GM12878 (cell line): ENCODE data around the gene TSKU. TPM values are rescaled to one million over a fixed set of nuclear protein-coding genes. Genes with fewer than 3 reads are reported as not detected.

Source experiments
- ATAC-seq: fragments of 200-7000 bp; cut with Tn5 transposase; 3 replicates; pipeline ENCODE4 v1.9.1; 2020; ENCODE audit warnings: mild to moderate bottlenecking, moderate library complexity
- Bru-seq: library from RNA; stranded (reverse); fragments of 400-500 nt; gene quantifications from one replicate; lab custom pipeline; 2021; lab: Mats Ljungman, UMichigan
- BruChase-seq, 2 experiments: library from RNA; stranded (reverse); fragments of 400-500 nt; gene quantifications; one replicate each; lab custom pipeline; 2021; lab: Mats Ljungman, UMichigan
- BruUV-seq: library from RNA; stranded (reverse); fragments of 400-500 nt; replicated peaks from 2 replicates; lab custom pipeline; 2021; lab: Mats Ljungman, UMichigan
- CTCF ChIA-PET: fragments of 300-600 bp; sonication (Branson Sonifier 250); formaldehyde crosslinking; extraction: SDS; loops from one replicate; lab custom pipeline; 2021; ENCODE audit warnings: inconsistent platforms; lab: Yijun Ruan, JAX
- POLR2A ChIA-PET: fragments of 350-600 bp; formaldehyde crosslinking; extraction: SDS; loops from one replicate; lab custom pipeline; 2021; ENCODE audit warnings: inconsistent platforms; lab: Charles Lee
- RAD21 ChIA-PET: fragments of 300-600 bp; sonication (Branson Sonifier 250); formaldehyde crosslinking; loops from one replicate; lab custom pipeline; 2023; ENCODE audit warnings: antibody characterized with exemption; ENCODE audit not compliant: unreplicated experiment; lab: Charles Lee
- SMC1A ChIA-PET: fragments of 300-600 bp; sonication (Branson Sonifier 250); formaldehyde crosslinking; loops from one replicate; lab custom pipeline; 2023; ENCODE audit not compliant: unreplicated experiment, uncharacterized antibody; lab: Charles Lee
- DNase-seq: peaks from one replicate; pipeline ENCODE4 v3.0.0-alpha.2; 2011; ENCODE audit warnings: low read depth, low spot score
- FAIRE-seq: peaks from 3 replicates; lab custom pipeline; 2011; peaks lifted over from hg19 to GRCh38; lab: Jason Lieb, UNC
- H2AFZ ChIP-seq: 2 replicates; pipeline ENCODE4 v1.6.0; 2011; ENCODE audit warnings: low read depth, low read length, control low read depth; ENCODE audit not compliant: control insufficient read depth
- H3K27ac ChIP-seq: 2 replicates; pipeline ENCODE4 v1.5.1; 2011; ENCODE audit warnings: control low read depth; ENCODE audit not compliant: control insufficient read depth, insufficient read depth
- H3K27me3 ChIP-seq, 2 experiments: replicated peaks in 1 of 2; 2 replicates each; pipeline versions ENCODE4 v1.6.0 to v1.6.1; 2011; ENCODE audit warnings: low read length in 1 of 2; ENCODE audit not compliant: control insufficient read depth in 2 of 2, insufficient read depth in 2 of 2
- H3K36me3 ChIP-seq, 2 experiments: 2 replicates each; pipeline ENCODE4 v1.5.1; 2011; ENCODE audit warnings: low read length in 1 of 2; ENCODE audit not compliant: control insufficient read depth in 2 of 2, insufficient read depth in 2 of 2
- H3K4me1 ChIP-seq: 2 replicates; pipeline ENCODE4 v1.6.1; 2011; ENCODE audit warnings: mild to moderate bottlenecking, low read length, moderate library complexity, mixed read lengths; ENCODE audit not compliant: control insufficient read depth, insufficient read depth
- H3K4me2 ChIP-seq: 2 replicates; pipeline ENCODE4 v1.6.0; 2011; ENCODE audit warnings: control low read depth; ENCODE audit not compliant: control insufficient read depth, insufficient read depth
- H3K4me3 ChIP-seq: fragments of 200-600 bp; sonication (generic); 2 replicates; pipeline ENCODE4 v1.5.1; 2016
- H3K79me2 ChIP-seq: 2 replicates; pipeline ENCODE4 v1.6.0; 2011; ENCODE audit warnings: low read length; ENCODE audit not compliant: control insufficient read depth, insufficient read depth
- H3K9ac ChIP-seq: 2 replicates; pipeline ENCODE4 v1.8.0; 2011; ENCODE audit warnings: low read length, control low read depth, mixed read lengths; ENCODE audit not compliant: control insufficient read depth, insufficient read depth
- H3K9me3 ChIP-seq: replicated peaks from 3 replicates; pipeline ENCODE4 v1.5.1; 2011; ENCODE audit warnings: mild to moderate bottlenecking, low read length; ENCODE audit not compliant: control insufficient read depth, insufficient read depth
- H4K20me1 ChIP-seq: 2 replicates; pipeline ENCODE4 v1.6.0; 2011; ENCODE audit not compliant: control insufficient read depth, insufficient read depth
- BHLHE40 ChIP-seq, 2 experiments: fragments of 450-650 bp in 1 of 2; IDR thresholded peaks; 2 replicates each; pipeline ENCODE4 v1.6.1; 2011 to 2017; ENCODE audit warnings: low read depth in 2 of 2, borderline replicate concordance in 1 of 2, improper control_type of control experiment in 1 of 2, low read length in 1 of 2, mild to moderate bottlenecking in 1 of 2
- RUNX3 ChIP-seq: IDR thresholded peaks from 2 replicates; pipeline ENCODE4 v1.6.1; 2012; ENCODE audit warnings: low read length, inconsistent platforms
- ZSCAN29 ChIP-seq: fragments of 450-650 bp; IDR thresholded peaks from 2 replicates; pipeline ENCODE4 v1.6.1; 2017; ENCODE audit warnings: mild to moderate bottlenecking, moderate library complexity
- WGBS: methylation state at CpG from one replicate; pipeline ENCODE4 v1.1.6; 2016; ENCODE audit warnings: low lambda C conversion rate; ENCODE audit not compliant: insufficient replicate concordance, insufficient coverage; ENCODE audit errors: missing lambda C conversion rate; 5-methylcytosine and 5-hydroxymethylcytosine counted together
- in situ Hi-C: fragments of 300-500 bp; cut with MboI; formaldehyde crosslinking; loops from 9 replicates; pipeline ENCODE4 v1.14.3; 2018; ENCODE audit warnings: mixed read lengths
- intact Hi-C: fragments of 100-400 bp; cut with micrococcal nuclease; formaldehyde crosslinking; loops from one replicate; pipeline ENCODE4 v1.14.2; 2022; ENCODE audit not compliant: unreplicated experiment
- long read RNA-seq, 2 experiments: library from polyadenylated mRNA; unstranded; transcript quantifications; one replicate each; pipeline ENCODE4 v2.0.0, GENCODE V29; 2019 to 2020
- polyA minus RNA-seq, 3 experiments: library from RNA; depleted of rRNA, polyadenylated mRNA; stranded (reverse); fragments of >200 nt; gene quantifications; 2 replicates each; pipeline ENCODE4 v1.2.3, GENCODE V29; 2011
- polyA plus RNA-seq, 11 experiments: library from polyadenylated mRNA; depleted of rRNA in 4 of 11; unstranded in 6 of 11; stranded (reverse) in 5 of 11; fragments of >200 nt; fragmentation: Nextera tagmentation in 4 of 11; fragmentation: Illumina TruSeq in 1 of 11; extraction: Ambion mirVana in 4 of 11; extraction: Trizol in 1 of 11; gene quantifications; 1 replicate in 1 of 11; 2 replicates in 10 of 11; pipeline versions ENCODE4 v1.2.1 to v1.2.3, GENCODE V29; 2011 to 2016; ENCODE audit warnings: inconsistent platforms in 2 of 11, missing spikeins in 2 of 11, low read depth in 1 of 11
- total RNA-seq, 4 experiments: library from RNA; depleted of rRNA in 3 of 4; stranded (reverse); fragments of >200 nt in 3 of 4; fragmentation: Illumina TruSeq in 1 of 4; extraction: Trizol in 1 of 4; gene quantifications; 2 replicates each; pipeline versions ENCODE4 v1.2.1 to v1.2.3, GENCODE V29; 2013 to 2021

The TSKU gene, protein sequence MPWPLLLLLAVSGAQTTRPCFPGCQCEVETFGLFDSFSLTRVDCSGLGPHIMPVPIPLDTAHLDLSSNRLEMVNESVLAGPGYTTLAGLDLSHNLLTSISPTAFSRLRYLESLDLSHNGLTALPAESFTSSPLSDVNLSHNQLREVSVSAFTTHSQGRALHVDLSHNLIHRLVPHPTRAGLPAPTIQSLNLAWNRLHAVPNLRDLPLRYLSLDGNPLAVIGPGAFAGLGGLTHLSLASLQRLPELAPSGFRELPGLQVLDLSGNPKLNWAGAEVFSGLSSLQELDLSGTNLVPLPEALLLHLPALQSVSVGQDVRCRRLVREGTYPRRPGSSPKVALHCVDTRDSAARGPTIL
- 0.40 and 0.49 TPM in 2 replicates for total RNA-seq (2013; cell fraction: nucleolus; rRNA removed)
- total RNA-seq (2014; rRNA removed) (1.0 and 1.1 TPM in 2 replicates), total RNA-seq (2014; rRNA removed; fragmentation: Illumina TruSeq; extraction: Trizol) (0.41 and 0.67 TPM in 2 replicates), total RNA-seq (2021) (1.2 and 1.5 TPM in 2 replicates), polyA plus RNA-seq (2011; rRNA removed) (0.01 and 0.04 TPM in 2 replicates), polyA plus RNA-seq (2014; fragmentation: Illumina TruSeq; extraction: Trizol) (0.25 and 0.57 TPM in 2 replicates), polyA plus RNA-seq (2014; fragmentation: Nextera tagmentation; extraction: Ambion mirVana) (under 1 TPM; 0.13 to 0.16 TPM), polyA plus RNA-seq (2014; rRNA removed) (1.4 and 1.6 TPM in 2 replicates), polyA plus RNA-seq (2016; fragmentation: Nextera tagmentation; extraction: Ambion mirVana) (under 1 TPM; 0.21 to 0.71 TPM), polyA minus RNA-seq (2011; rRNA and poly(A)+ RNA removed) (not detected in 2 replicates), Bru-seq, nascent RNA (percentile 19 among the genes with signal in this experiment), BruChase-seq, experiment 1, labeled RNA remaining after a 6-hour chase (percentile 19 among the genes with signal in this experiment), BruChase-seq, experiment 2, labeled RNA remaining after a 2-hour chase (percentile 27 among the genes with signal in this experiment)
- not detected for polyA plus RNA-seq (2011; ENCODE audit: low read depth)
- polyA plus RNA-seq (2011; cell fraction: cytosol; rRNA removed) = 0.08 and 0.18 TPM in 2 replicates
- polyA plus RNA-seq (2011; cell fraction: nucleus; rRNA removed) = 0.03 and 0.10 TPM in 2 replicates
- 0.30 and 0.72 TPM in 2 replicates for polyA plus RNA-seq (2012)
- 1.6 and 2.0 TPM in 2 replicates for polyA minus RNA-seq (2011; cell fraction: cytosol; rRNA and poly(A)+ RNA removed)
- polyA minus RNA-seq (2011; cell fraction: nucleus; rRNA and poly(A)+ RNA removed) = 0.38 TPM in 1 of 2 replicates, not detected in the other
- long read RNA-seq, experiment 1 = 0 reads
- long read RNA-seq, experiment 2 = 0 reads

DNA sequence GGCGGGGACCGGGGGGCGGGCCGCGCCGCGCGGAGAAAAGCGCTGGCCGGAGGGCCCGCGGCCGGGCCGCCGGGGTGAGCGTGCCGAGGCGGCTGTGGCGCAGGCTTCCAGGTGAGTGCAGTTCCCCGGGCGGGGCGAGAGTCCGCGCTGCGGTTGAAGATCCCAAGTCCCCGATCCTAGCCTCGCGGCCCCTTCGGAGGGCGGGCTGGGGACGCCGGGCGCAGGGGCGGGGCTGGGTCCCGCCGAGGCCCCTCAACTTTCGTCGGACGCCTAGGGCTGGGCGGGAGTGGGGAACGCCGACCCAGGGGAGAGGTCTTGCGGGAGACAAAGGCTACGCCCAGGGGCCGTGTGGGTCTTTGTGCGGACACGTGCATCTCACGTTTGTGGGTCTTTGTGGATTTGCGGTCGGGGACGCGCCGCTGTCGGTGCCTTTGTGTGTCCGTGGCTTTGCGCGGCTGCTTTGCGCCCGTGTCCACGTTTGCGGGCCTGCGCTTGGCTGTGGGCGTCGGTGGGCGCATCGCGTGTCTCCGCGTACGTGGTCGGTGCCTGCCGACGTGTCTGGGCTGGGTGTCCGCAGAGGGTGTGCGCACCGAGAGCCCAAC, at the start of gene TSKU:
TSS of gene TSKU (plus strand) at position 63 of the 602 bp plus-strand sequence. CDS start 12,261 bp downstream, outside the sequence.
- H3K9ac ChIP-seq = no peak within 1 kb of the TSS; the same call in 1 of the 2 replicates
- SMC1A ChIA-PET = no interaction called here
- no peaks in the 10 kb centered on the region; the same call in 2 of the 3 replicates for H3K9me3 ChIP-seq
- no peak within 1 kb of the TSS for H3K27ac ChIP-seq
- H3K4me3 ChIP-seq = peak within 1 kb of the TSS; percentile 57
- DNase-seq (no peak), ATAC-seq (no peak)
- in situ Hi-C loops = no loop called here
- H3K4me2 ChIP-seq = peak within 1 kb of the TSS; percentile 96
- POLR2A ChIA-PET = no interaction called here
- WGBS = 4% methylated on average over 47 of the region's 76 CpGs
- TF ChIP-seq RUNX3 = peak; percentile 20; the same call in 1 of the 2 replicates
- peak; percentile 32 to 69; a peak in 2 of 4 replicates for TF ChIP-seq BHLHE40 (IDR thresholded peaks at IDR 0.05; ENCODE audit: borderline replicate concordance in 1 of 2, low read depth in 2 of 2, low read length in 1 of 2)
- no peak for TF ChIP-seq ZSCAN29
- TF ChIP-seq, all 136 proteins: peak for 2
- H3K79me2 ChIP-seq = no peaks in the 10 kb centered on the region
- no peaks in the 10 kb centered on the region for H4K20me1 ChIP-seq
- no TSS peak for BruUV-seq
- ChIA-PET RAD21 (no interaction called here), CTCF (no interaction called here)
- H2AFZ ChIP-seq = peak within 1 kb of the TSS; percentile 64
- H3K36me3 ChIP-seq = no peaks in the 10 kb centered on the region; a peak in 1 of 4 replicates
- FAIRE-seq = no peak
- intact Hi-C loops = no loop called here
- peaks cover 6 to 13% of the 10 kb centered on the region in 2 experiments for H3K27me3 ChIP-seq
- peaks cover 3% of the 10 kb centered on the region; the same call in 1 of the 2 replicates for H3K4me1 ChIP-seq
